SIG-M5 treated with dmso at 0.1 percent for 504 hours (cell line): ENCODE data around the gene SH3PXD2A.

Experiments used
- DNase-seq: peaks from one replicate; lab custom pipeline; 2025; ENCODE audit not compliant: unreplicated experiment; lab: John Stamatoyannopoulos, UW

The SH3PXD2A gene

GRCh38 chr10:103729851-103730250, 125.5 kb downstream of the SH3PXD2A start:
- DNase-seq = no peak

- DNase-seq = no peak
Observed at GRCh38 chr10:103727991-103728689, 127.2 kb downstream of the SH3PXD2A start.

- DNase-seq = no peak
Observed at GRCh38 chr10:103727546-103727963, 127.8 kb downstream of the SH3PXD2A start.

- DNase-seq = no peak
Observed at GRCh38 chr10:103726637-103727036, 128.7 kb downstream of the SH3PXD2A start.

GRCh38 chr10:103725242-103725641, 130.1 kb downstream of the SH3PXD2A start:
- no peak for DNase-seq

GRCh38 chr10:103724771-103725170, 130.6 kb downstream of the SH3PXD2A start:
- no peak for DNase-seq

- no peak for DNase-seq
Observed at GRCh38 chr10:103724074-103724473, 131.3 kb downstream of the SH3PXD2A start.

GRCh38 chr10:103723557-103723956, 131.8 kb downstream of the SH3PXD2A start:
- DNase-seq = no peak

GRCh38 chr10:103722632-103723031, 132.7 kb downstream of the SH3PXD2A start:
- no peak for DNase-seq

GRCh38 chr10:103720964-103721335, 134.4 kb downstream of the SH3PXD2A start:
- no peak for DNase-seq

- no peak for DNase-seq
Observed at GRCh38 chr10:103720328-103720963, 134.9 kb downstream of the SH3PXD2A start.

GRCh38 chr10:103719036-103719435, 136.3 kb downstream of the SH3PXD2A start:
- DNase-seq = no peak

- DNase-seq = no peak
Observed at GRCh38 chr10:103718247-103718620, 137.1 kb downstream of the SH3PXD2A start.

GRCh38 chr10:103717341-103718246, 137.8 kb downstream of the SH3PXD2A start:
- DNase-seq = no peak

- DNase-seq = peak; percentile 32
Observed at GRCh38 chr10:103716206-103717160, 138.9 kb downstream of the SH3PXD2A start.

- DNase-seq = no peak
Observed at GRCh38 chr10:103715430-103715829, 139.9 kb downstream of the SH3PXD2A start.

GRCh38 chr10:103714232-103714891, 141.0 kb downstream of the SH3PXD2A start:
- no peak for DNase-seq

GRCh38 chr10:103713676-103714075, 141.7 kb downstream of the SH3PXD2A start:
- DNase-seq = no peak

- DNase-seq = peak; percentile 62
Observed at GRCh38 chr10:103712898-103713498, 142.4 kb downstream of the SH3PXD2A start.

- no peak for DNase-seq
Observed at GRCh38 chr10:103712146-103712545, 143.2 kb downstream of the SH3PXD2A start.
